HG03565 (cell line): ENCODE measurements around the gene SYT10.
"Not testable (repeated sequence)": the region's sequence is repeated elsewhere in the genome, so short reads cannot be mapped to it uniquely, and the experiment has no call there.

Experiments
- ATAC-seq: cut with Tn5 transposase; IDR thresholded peaks from one replicate; pipeline ENCODE4 v1.9.1; 2021; ENCODE audit warnings: mild to moderate bottlenecking, moderate library complexity; ENCODE audit not compliant: unreplicated experiment

The SYT10 gene

DNA sequence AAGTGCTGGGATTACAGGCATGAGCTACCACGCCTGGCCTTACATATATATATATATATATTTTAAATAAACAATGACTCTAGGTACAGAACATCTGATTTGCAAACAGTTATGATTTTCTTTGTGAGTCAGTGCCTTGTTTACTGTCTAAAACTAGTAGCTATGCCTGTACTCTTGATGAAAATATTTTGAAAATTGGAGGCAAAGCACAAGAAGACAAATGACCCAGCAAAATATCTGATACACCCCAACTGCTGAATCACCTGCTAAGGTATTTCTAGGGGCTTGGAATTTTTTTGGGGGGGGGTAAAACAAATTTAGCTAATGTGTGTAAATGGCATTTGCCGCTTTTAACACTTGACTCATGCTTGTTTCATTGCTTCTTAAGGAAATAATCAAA, 69.3 kb downstream of the SYT10 start:
- ATAC-seq, result no peak

DNA sequence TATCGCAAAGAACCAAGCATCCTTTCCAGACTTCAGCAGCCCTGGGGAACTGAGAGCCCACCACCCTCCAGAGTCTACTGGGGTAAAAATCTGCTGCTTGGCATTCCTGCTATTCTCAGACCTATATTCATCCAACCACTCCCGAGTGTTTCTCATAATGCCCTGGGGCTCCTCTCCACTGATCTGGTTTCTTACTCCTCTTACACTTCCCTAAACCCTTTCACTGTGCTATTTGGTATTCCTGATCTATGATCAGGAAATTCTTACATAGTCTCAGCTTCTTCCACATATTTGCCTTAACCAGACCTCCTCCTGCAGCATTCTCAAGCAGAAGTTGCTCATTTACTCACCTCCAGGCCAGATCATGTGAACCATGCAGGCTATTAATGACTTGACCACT, 82.4 kb downstream of the SYT10 start:
- no peak for ATAC-seq

DNA sequence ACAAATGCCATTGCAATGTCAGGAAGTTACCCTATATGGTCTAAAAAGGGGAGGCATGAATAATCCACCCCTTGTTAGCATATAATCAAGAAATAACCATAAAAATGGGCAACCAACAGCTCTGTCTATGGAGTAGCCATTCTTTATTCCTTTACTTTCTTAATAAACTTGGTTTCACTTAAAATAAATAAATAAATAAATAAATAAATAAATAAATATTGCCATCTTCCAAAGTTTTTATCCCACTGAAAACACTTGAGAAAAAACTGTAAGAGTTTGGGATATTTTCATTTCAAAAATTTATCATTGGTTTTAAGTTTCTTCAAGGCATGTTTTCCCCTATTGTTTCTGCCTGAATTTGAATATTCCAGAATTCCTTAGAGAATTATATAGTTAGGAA, 89.8 kb downstream of the SYT10 start:
- ATAC-seq, result no peak

DNA sequence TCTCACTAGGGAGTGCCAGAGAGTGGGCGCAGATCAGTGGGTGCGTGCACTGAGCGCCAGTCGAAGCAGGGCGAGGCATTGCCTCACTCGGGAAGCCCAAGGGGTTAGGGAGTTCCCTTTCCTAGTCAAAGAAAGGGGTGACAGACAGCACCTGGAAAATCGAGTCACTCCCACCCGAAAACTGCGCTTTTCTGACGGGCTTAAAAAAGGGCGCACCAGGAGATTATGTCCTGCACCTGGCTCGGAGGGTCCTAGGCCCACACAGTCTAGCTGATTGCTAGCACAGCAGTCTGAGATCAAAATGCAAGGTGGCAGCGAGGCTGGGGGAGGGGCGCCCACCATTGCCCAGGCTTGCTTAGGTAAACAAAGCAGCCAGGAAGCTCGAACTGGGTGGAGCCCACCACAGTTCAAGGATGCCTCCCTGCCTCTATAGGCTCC, 107.6 kb downstream of the SYT10 start:
- not testable (repeated sequence) for ATAC-seq

DNA sequence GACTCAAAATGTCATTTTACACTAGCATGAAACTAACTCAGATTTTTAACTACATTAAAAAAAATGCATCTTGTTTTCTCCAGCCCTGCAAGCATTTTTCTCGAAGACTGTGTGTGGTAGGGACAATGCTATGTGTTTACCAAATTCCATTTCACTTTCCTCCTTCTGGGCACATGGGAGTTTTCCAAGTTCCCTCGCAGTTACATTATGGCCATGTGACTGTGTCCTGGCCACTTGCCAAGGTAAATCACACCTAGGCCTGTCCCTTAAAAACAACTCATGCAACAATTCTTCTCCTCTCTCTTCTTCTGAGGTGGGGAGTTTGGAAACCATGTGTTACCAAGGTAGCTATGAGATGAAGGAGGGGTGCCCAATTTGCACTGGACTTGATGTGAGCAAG, 108.7 kb downstream of the SYT10 start:
- ATAC-seq, result no peak
